ENCODE measurements around the gene NUCB1.
"Not testable (repeated sequence)": the region's sequence is repeated elsewhere in the genome, so short reads cannot be mapped to it uniquely, and the experiment has no call there.

NUCB1 gene

DNA sequence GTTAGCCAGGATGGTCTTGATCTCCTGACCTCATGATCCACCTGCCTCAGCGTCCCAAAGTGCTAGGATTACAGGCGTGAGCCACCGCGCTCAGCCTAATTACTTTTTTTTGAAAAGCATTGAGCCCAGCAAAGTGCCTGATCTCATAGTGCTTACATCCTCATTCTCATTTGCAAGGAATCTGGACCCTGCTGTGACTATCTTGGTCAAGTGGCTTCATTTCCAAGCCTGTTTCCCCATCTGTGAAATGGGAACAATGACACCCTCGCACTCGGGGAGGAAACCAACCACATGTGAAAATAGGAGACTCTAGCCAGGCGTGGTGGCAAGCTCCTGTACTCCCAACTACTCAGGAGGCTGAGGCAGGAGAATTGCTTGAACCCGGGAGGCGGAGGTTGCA is 30.1 kb upstream of the NUCB1 start:
- no peak for TF ChIP-seq POLR2A (IDR thresholded peaks at IDR 0.05; ENCODE audit: low read depth, low read length)
- DNase-seq (ENCODE audit: insufficient read length, low spot score) (no peak), FAIRE-seq (no peak)

DNA sequence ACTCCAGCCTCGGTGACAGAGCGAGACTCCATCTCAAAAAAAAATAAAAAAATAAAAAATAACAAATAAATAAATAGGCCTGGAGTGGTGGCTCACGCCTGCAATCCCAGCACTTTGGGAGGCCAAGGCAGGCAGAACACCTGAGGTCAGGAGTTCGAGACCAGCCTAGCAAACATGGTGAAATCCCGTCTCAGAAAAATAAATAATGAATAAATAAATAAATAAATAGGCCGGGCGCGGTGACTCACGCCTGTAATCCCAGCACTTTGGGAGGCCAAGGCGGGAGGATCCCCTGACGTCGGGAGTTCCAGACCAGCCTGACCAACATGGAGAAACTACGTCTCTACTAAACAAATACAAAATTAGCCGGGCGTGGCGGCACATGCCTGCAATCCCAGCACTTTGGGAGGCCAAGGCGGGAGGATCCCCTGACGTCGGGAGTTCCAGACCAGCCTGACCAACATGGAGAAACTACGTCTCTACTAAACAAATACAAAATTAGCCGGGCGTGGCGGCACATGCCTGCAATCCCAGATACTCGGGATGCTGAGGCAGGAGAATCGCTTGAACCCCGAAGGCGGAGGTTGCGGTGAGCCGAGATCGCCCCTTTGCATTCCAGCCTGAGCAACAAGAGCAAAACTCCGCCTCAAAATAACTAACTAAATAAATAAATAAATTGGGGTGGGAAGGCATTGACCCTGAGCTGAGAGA is 28.5 kb upstream of the NUCB1 start:
- FAIRE-seq; DNase-seq (ENCODE audit: insufficient read length, low spot score): not testable (repeated sequence)

DNA sequence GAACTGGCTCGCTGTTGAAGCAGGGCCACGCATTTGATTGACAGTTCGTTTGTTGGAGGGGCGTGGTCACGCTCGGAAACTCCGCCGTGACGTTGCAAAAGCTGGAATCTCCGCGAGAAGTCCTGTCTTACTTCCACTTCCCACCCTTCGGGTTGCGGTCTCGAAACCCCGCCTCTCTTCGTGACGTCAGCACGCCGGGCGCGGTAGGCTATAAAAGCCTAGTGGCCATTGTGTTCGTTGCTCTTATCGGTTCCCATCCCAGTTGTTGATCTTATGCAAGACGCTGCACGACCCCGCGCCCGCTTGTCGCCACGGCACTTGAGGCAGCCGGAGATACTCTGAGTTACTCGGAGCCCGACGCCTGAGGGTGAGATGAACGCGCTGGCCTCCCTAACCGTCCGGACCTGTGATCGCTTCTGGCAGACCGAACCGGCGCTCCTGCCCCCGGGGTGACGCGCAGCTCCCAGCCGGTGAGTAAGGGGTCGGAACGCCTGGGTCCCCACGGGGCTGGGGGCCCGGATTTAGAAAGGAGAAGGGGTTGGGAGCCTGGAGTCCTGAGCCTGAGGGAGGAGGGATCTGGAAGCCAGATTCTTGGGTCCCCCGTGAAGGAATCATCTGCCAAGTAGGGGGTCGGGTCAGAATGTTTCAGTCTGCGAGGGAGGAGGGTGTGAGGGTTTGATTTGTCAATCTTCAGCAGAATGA is 27.8 kb upstream of the NUCB1 start, which contains the start of gene PPP1R15A:
Gene PPP1R15A, plus strand, starts transcription at position 240 of the 702 bp plus-strand sequence. CDS start 813 bp downstream, outside the sequence.
- TF ChIP-seq POLR2A (IDR thresholded peaks at IDR 0.05; ENCODE audit: low read depth, low read length) = peak; percentile 97
- FAIRE-seq = peak; percentile 74

DNA sequence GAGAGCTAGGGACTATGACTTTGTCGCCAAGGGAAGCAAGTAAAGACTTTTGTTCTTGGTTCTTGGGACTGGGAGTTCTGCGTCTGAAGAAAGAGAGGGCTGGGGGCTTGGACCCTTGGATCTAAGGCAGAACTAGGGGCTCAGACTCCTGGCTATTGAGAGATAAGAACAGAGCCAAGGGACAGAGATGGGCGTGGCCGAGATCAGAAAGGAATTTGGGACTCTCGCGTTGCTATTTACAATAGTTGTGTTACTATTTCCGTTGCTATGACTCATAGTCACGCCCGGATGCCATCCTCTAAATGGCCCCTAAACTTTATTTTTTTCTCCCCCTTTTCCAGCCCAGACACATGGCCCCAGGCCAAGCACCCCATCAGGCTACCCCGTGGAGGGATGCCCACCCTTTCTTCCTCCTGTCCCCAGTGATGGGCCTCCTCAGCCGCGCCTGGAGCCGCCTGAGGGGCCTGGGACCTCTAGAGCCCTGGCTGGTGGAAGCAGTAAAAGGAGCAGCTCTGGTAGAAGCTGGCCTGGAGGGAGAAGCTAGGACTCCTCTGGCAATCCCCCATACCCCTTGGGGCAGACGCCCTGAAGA is 27.1 kb upstream of the NUCB1 start:
- DNase-seq (ENCODE audit: insufficient read length, low spot score) (peak; percentile 61), FAIRE-seq (no peak)
- no peak for TF ChIP-seq POLR2A (IDR thresholded peaks at IDR 0.05; ENCODE audit: low read depth, low read length)

More for the DNA sequence above, 27.8 kb upstream of the NUCB1 start, which contains the start of gene PPP1R15A:
- peak; percentile 76 for DNase-seq (ENCODE audit: insufficient read length, low spot score)

DNA sequence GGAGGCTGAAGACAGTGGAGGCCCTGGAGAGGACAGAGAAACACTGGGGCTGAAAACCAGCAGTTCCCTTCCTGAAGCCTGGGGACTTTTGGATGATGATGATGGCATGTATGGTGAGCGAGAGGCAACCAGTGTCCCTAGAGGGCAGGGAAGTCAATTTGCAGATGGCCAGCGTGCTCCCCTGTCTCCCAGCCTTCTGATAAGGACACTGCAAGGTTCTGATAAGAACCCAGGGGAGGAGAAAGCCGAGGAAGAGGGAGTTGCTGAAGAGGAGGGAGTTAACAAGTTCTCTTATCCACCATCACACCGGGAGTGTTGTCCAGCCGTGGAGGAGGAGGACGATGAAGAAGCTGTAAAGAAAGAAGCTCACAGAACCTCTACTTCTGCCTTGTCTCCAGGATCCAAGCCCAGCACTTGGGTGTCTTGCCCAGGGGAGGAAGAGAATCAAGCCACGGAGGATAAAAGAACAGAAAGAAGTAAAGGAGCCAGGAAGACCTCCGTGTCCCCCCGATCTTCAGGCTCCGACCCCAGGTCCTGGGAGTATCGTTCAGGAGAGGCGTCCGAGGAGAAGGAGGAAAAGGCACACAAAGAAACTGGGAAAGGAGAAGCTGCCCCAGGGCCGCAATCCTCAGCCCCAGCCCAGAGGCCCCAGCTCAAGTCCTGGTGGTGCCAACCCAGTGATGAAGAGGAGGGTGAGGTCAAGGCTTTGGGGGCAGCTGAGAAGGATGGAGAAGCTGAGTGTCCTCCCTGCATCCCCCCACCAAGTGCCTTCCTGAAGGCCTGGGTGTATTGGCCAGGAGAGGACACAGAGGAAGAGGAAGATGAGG is 26.4 kb upstream of the NUCB1 start:
- DNase-seq (ENCODE audit: insufficient read length, low spot score) (no peak), FAIRE-seq (no peak)
- no peak for TF ChIP-seq POLR2A (IDR thresholded peaks at IDR 0.05; ENCODE audit: low read depth, low read length)

DNA sequence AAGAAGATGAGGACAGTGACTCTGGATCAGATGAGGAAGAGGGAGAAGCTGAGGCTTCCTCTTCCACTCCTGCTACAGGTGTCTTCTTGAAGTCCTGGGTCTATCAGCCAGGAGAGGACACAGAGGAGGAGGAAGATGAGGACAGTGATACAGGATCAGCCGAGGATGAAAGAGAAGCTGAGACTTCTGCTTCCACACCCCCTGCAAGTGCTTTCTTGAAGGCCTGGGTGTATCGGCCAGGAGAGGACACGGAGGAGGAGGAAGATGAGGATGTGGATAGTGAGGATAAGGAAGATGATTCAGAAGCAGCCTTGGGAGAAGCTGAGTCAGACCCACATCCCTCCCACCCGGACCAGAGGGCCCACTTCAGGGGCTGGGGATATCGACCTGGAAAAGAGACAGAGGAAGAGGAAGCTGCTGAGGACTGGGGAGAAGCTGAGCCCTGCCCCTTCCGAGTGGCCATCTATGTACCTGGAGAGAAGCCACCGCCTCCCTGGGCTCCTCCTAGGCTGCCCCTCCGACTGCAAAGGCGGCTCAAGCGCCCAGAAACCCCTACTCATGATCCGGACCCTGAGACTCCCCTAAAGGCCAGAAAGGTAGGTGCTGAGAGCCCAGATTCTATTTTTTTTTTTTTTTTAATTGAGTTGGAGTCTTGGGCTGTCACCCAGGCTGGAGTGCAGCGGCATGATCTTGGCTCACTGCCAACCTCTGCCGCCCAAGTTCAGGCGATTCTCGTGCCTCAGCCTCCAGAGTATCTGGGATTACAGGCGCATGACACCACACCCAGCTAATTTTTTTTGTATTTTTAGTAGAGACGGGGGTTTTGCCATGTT is 25.6 kb upstream of the NUCB1 start:
- DNase-seq (ENCODE audit: insufficient read length, low spot score) = no peak
- TF ChIP-seq POLR2A (IDR thresholded peaks at IDR 0.05; ENCODE audit: low read depth, low read length) = no peak
- no peak for FAIRE-seq

DNA sequence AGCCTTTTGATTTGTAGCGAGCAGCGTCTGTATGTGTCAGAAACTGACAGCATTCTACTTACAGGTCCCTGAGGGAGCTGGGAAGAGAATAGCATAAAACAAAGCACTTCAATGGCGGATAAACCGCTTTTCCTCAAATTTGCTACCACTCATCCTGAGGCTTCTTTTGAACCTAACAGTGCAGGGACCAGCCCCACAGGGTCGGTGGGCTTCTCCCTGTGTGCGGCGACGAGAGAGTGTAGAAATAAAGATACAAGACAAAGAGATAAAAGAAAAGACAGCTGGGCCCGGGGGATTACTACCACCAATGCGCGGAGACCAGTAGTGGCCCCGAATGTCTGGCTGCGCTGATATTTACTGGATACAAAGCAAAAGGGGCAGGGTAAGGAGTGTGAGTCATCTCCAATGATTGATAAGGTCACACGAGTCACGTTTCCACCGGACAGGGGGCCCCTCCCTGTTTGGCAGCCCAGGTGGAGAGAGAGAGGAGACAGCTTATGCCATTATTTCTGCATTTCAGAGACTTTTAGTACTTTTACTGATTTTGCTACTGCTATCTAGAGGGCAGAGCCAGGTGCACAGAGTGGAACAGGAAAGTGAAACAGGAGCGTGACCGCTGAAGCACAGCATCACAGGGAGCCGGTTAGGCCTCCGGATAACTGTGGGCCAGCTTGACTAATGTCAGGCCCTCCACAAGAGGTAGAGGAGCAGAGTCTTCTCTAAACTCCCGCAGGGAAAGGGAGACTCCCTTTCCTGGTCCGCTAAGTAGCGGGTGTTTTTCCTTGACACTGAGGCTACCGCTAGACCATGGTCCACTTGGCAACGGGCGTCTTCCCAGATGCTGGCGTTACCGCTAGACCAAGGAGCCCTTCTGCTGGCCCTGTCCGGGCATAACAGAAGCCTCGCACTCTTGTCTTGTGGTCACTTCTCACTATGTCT is 23.8 kb upstream of the NUCB1 start:
- not testable (repeated sequence) for DNase-seq (ENCODE audit: insufficient read length, low spot score)

DNA sequence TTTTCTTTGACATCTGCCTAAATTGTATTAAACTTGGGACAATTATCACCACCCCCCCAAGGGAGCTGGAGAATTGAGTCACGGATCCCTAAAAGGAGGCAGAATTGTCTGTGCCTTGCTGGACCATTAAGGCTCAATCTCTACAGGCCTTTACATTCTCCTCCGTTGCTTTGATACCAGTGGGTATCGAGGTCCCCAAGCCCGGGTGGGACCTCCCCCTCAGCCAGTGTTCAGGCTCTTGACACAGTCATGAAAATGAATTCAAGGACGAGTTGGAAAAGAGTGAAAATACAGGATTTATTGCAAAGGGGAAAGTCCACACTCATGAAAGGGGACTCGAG is 22.3 kb upstream of the NUCB1 start:
- DNase-seq (ENCODE audit: insufficient read length, low spot score) (no peak), FAIRE-seq (no peak)
- no peak for TF ChIP-seq POLR2A (IDR thresholded peaks at IDR 0.05; ENCODE audit: low read depth, low read length)

More for the DNA sequence above, 23.8 kb upstream of the NUCB1 start:
- not testable (repeated sequence) for FAIRE-seq

DNA sequence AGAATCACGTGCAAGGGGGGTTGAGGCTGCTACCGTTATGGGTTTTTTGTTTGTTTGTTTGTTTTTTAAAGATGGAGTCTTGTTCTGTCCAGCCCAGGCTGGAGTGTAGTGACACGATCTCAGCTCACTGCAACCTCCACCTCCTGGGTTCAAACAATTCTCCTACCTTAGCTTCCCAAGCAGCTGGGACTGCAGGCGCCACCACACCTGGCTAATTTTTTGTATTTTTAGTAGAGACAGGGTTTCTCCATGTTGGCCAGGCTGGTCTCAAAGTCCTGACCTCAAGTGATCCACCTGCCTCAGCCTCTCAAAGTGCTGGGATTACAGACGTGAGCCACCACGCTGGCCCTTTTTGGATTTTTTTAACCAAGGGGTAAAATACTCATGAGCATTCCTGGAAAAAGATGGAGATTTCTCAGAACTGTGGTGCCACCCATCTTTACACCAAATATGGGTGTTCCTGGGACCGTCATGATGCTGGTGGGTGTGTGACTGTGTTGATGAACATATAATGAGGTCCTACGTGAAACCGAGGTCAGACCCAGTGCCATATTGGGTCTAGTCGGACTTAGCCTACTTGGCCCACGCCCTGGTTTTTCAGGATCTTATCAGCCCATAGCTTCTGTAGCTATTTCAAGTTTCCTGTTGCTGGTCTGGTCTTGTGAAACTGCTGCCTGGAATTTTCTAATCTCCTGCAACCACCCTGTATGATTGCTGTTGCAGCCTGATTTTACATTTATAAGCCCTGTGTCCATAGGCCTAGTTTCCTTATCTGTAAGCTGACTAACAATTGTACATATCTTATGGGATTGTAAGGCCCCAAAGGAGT is 21.7 kb upstream of the NUCB1 start:
- DNase-seq (ENCODE audit: insufficient read length, low spot score) = no peak
- no peak for TF ChIP-seq POLR2A (IDR thresholded peaks at IDR 0.05; ENCODE audit: low read depth, low read length)
- no peak for FAIRE-seq

DNA sequence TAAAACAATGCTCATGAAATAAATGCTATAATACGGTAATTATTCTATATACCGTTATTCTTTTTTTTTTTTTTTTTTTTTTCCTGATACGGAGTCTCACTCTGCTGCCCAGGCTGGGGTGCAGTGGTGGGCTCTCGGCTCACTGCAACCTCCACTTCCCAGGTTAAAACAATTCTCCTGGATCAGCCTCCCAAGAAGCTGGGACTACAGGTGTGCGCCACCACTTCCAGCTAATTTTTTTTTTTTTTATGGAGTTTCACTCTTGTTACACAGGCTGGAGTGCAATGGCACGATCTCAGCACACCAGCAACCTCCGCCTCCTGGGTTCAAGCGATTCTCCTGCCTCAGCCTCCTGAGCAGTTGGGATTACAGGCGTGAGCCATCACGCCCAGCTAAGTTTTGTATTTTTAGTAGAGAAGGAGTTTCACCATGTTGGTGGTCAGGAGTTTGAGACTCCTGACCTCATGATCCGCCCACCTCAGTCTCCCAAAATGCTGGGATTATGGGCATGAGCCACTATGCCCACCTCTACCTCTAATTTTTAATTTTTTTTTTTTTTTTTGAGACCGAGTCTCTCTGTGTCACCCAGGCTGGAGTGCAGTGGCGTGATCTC is 21.0 kb upstream of the NUCB1 start:
- TF ChIP-seq POLR2A (IDR thresholded peaks at IDR 0.05; ENCODE audit: low read depth, low read length) = no peak
- DNase-seq (ENCODE audit: insufficient read length, low spot score) (no peak), FAIRE-seq (no peak)

DNA sequence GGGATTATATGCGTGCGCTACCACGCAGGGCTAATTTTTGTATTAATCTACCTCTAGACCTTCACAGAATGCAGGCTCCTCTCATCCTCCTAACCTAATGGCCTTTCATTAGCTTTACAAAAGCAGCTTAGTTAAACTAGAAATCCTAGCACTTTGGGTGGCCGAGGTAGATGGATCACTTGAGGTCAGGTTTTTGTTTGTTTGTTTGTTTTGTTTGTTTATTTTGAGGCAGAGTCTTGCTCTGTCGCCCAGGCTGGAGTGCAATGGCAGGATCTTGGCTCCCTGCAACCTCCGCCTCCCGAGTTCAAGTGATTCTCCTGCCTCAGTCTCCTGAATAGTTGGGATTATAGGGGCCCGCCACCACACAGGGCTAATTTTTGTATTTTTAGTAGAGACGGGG is 20.4 kb upstream of the NUCB1 start:
- DNase-seq (ENCODE audit: insufficient read length, low spot score); FAIRE-seq: not testable (repeated sequence)
